IMR-90 (cell line): ENCODE results near the gene HIRA. TPM values are rescaled to one million over a fixed set of nuclear protein-coding genes. Genes with fewer than 3 reads are reported as not detected.

Experiments used
- ATAC-seq: fragments of 200-7000 bp; cut with Tn5 transposase; 2 replicates; pipeline ENCODE4 v1.9.1; 2020; ENCODE audit warnings: low read depth, mild to moderate bottlenecking, moderate library complexity
- BruUV-seq: library from RNA; stranded (reverse); fragments of 400-500 nt; replicated peaks from 2 replicates; lab custom pipeline; 2021; lab: Mats Ljungman, UMichigan
- CTCF ChIA-PET: fragments of 300-600 bp; formaldehyde crosslinking; extraction: SDS; loops from one replicate; lab custom pipeline; 2021; ENCODE audit warnings: antibody characterized with exemption; lab: Yijun Ruan, JAX
- POLR2A ChIA-PET: fragments of 300-600 bp; sonication (Branson Sonifier 250); formaldehyde crosslinking; loops from one replicate; lab custom pipeline; 2022; ENCODE audit warnings: antibody characterized with exemption; ENCODE audit not compliant: unreplicated experiment; lab: Charles Lee
- DNase-seq: peaks from one replicate; pipeline ENCODE4 v3.0.0; 2013
- H2AFZ ChIP-seq: replicated peaks from 2 replicates; pipeline ENCODE3; 2013; ENCODE audit warnings: low read length, mild to moderate bottlenecking; ENCODE audit not compliant: poor library complexity
- H2AK5ac ChIP-seq: 2 replicates; pipeline ENCODE4 v1.6.1; 2013; ENCODE audit warnings: low read depth, low read length, inconsistent platforms
- H2AK9ac ChIP-seq: replicated peaks from 2 replicates; pipeline ENCODE3; 2013; ENCODE audit warnings: mild to moderate bottlenecking, low read depth, low read length, moderate library complexity; ENCODE audit not compliant: poor library complexity
- H2BK120ac ChIP-seq: 2 replicates; pipeline ENCODE4 v1.6.1; 2013; ENCODE audit warnings: low read depth, low read length, inconsistent platforms
- H2BK15ac ChIP-seq: 3 replicates; pipeline ENCODE4 v1.6.1; 2013; ENCODE audit warnings: low read depth, low read length, inconsistent platforms
- H2BK20ac ChIP-seq: 2 replicates; pipeline ENCODE4 v1.6.1; 2013; ENCODE audit warnings: low read depth, mild to moderate bottlenecking, inconsistent platforms, low read length, moderate library complexity
- H2BK5ac ChIP-seq: 2 replicates; pipeline ENCODE4 v1.6.1; 2013; ENCODE audit warnings: mild to moderate bottlenecking, low read depth, low read length, inconsistent platforms; ENCODE audit not compliant: poor library complexity, severe bottlenecking
- H3K14ac ChIP-seq: replicated peaks from 2 replicates; pipeline ENCODE4 v1.6.1; 2013; ENCODE audit warnings: low read depth, low read length, inconsistent platforms
- H3K18ac ChIP-seq: 2 replicates; pipeline ENCODE4 v1.6.1; 2013; ENCODE audit warnings: low read depth, low read length, control low read depth
- H3K23ac ChIP-seq: 2 replicates; pipeline ENCODE4 v1.6.1; 2013; ENCODE audit warnings: low read depth, low read length, inconsistent platforms
- H3K27ac ChIP-seq: 2 replicates; pipeline ENCODE4 v1.5.1; 2013; ENCODE audit warnings: mild to moderate bottlenecking, control low read depth, low read length; ENCODE audit not compliant: insufficient read depth
- H3K27me3 ChIP-seq: 2 replicates; pipeline ENCODE4 v1.6.1; 2013; ENCODE audit warnings: low read length; ENCODE audit not compliant: control insufficient read depth, insufficient read depth
- H3K36me3 ChIP-seq: 2 replicates; pipeline ENCODE4 v1.6.1; 2013; ENCODE audit warnings: low read length, mixed read lengths; ENCODE audit not compliant: control insufficient read depth, insufficient read depth
- H3K4ac ChIP-seq: 2 replicates; pipeline ENCODE4 v1.6.1; 2013; ENCODE audit warnings: low read depth, low read length, inconsistent platforms
- H3K4me1 ChIP-seq: 2 replicates; pipeline ENCODE4 v1.6.1; 2013; ENCODE audit warnings: low read length, mixed read lengths; ENCODE audit not compliant: control insufficient read depth, insufficient read depth
- H3K4me2 ChIP-seq: 2 replicates; pipeline ENCODE4 v1.6.1; 2013; ENCODE audit warnings: low read depth, mild to moderate bottlenecking, control low read depth, low read length, moderate library complexity
- H3K4me3 ChIP-seq: 2 replicates; pipeline ENCODE4 v1.5.1; 2013; ENCODE audit warnings: low read depth, mild to moderate bottlenecking, control low read depth, low read length, moderate library complexity; ENCODE audit not compliant: insufficient read depth
- H3K56ac ChIP-seq: 2 replicates; pipeline ENCODE4 v1.6.1; 2013; ENCODE audit warnings: low read length, inconsistent platforms; ENCODE audit not compliant: insufficient read depth; ENCODE audit errors: extremely low read depth
- H3K79me1 ChIP-seq, 2 experiments: 2 replicates each; pipeline ENCODE4 v1.6.1; 2013; ENCODE audit warnings: low read length in 2 of 2, inconsistent platforms in 1 of 2, low read depth in 1 of 2
- H3K9ac ChIP-seq: 2 replicates; pipeline ENCODE4 v1.6.1; 2013; ENCODE audit warnings: low read depth, low read length, control low read depth
- H3K9me1 ChIP-seq: 2 replicates; pipeline ENCODE4 v1.6.1; 2013; ENCODE audit warnings: low read length, inconsistent platforms; ENCODE audit not compliant: insufficient read depth
- H3K9me3 ChIP-seq: 2 replicates; pipeline ENCODE4 v1.6.1; 2013; ENCODE audit warnings: low read length; ENCODE audit not compliant: control insufficient read depth, insufficient read depth
- H4K20me1 ChIP-seq: 2 replicates; pipeline ENCODE4 v1.6.1; 2013; ENCODE audit warnings: low read length, inconsistent platforms; ENCODE audit not compliant: insufficient read depth
- H4K5ac ChIP-seq: 2 replicates; pipeline ENCODE4 v1.6.1; 2013; ENCODE audit warnings: mild to moderate bottlenecking, low read depth, low read length, control low read depth
- H4K8ac ChIP-seq, 2 experiments: 2 replicates each; pipeline ENCODE4 v1.6.1; 2013; ENCODE audit warnings: low read depth in 2 of 2, low read length in 2 of 2, control low read depth in 1 of 2, inconsistent platforms in 1 of 2
- H4K91ac ChIP-seq: 2 replicates; pipeline ENCODE4 v1.6.1; 2013; ENCODE audit warnings: low read depth, low read length, inconsistent platforms; ENCODE audit not compliant: insufficient read depth
- CEBPB ChIP-seq: IDR thresholded peaks from 2 replicates; pipeline ENCODE4 v1.6.1; 2012; ENCODE audit warnings: low read depth, low read length, improper control_type of control experiment
- CHD1 ChIP-seq: IDR thresholded peaks from 2 replicates; pipeline ENCODE4 v1.6.1; 2012; ENCODE audit warnings: low read depth, low read length, improper control_type of control experiment
- POLR2A ChIP-seq: IDR thresholded peaks from 2 replicates; pipeline ENCODE4 v1.6.1; 2012; ENCODE audit warnings: mild to moderate bottlenecking, low read depth, low read length
- RCOR1 ChIP-seq: IDR thresholded peaks from 2 replicates; pipeline ENCODE4 v1.6.1; 2012; ENCODE audit warnings: mild to moderate bottlenecking, low read length, improper control_type of control experiment; ENCODE audit not compliant: insufficient replicate concordance
- SMC3 ChIP-seq: fragments of 150-350 bp; IDR thresholded peaks from 2 replicates; pipeline ENCODE4 v1.6.1; 2016; ENCODE audit warnings: low read depth, mild to moderate bottlenecking, antibody characterized with exemption, low read length, moderate library complexity
- USF2 ChIP-seq: fragments of 150-350 bp; IDR thresholded peaks from 2 replicates; pipeline ENCODE4 v1.6.1; 2017; ENCODE audit warnings: mild to moderate bottlenecking, antibody characterized with exemption, low read length, low read depth
- WGBS, 2 experiments: methylation state at CpG; one replicate each; pipeline versions ENCODE4 v1.1.5 to v1.1.7; 2013; ENCODE audit warnings: missing lambda C conversion rate in 2 of 2; ENCODE audit not compliant: insufficient read length in 1 of 2; ENCODE audit errors: extremely low coverage in 2 of 2; 5-methylcytosine and 5-hydroxymethylcytosine counted together
- dilution Hi-C: fragments of 300-500 bp; cut with HindIII; formaldehyde crosslinking; loops from one replicate; pipeline ENCODE4 v1.14.3; 2018; ENCODE audit warnings: low sequenced_read_pairs; ENCODE audit not compliant: unreplicated experiment
- in situ Hi-C: fragments of 300-500 bp; cut with MboI; formaldehyde crosslinking; loops from 3 replicates; pipeline ENCODE4 v1.14.3; 2019; ENCODE audit warnings: low sequenced_read_pairs, inconsistent platforms, mixed read lengths
- intact Hi-C: fragments of 100-400 bp; cut with micrococcal nuclease; formaldehyde crosslinking; loops from 2 replicates; pipeline ENCODE4 v1.10.0; 2022
- polyA plus RNA-seq, 3 experiments: library from polyadenylated mRNA; depleted of rRNA; stranded (reverse); fragments of >200 nt; gene quantifications; 2 replicates each; pipeline ENCODE4 v1.2.3, GENCODE V29; 2012; ENCODE audit warnings: low replicate concordance in 1 of 3
- total RNA-seq: library from RNA; depleted of rRNA; stranded (reverse); fragments of >200 nt; gene quantifications from 2 replicates; pipeline ENCODE4 v1.2.3, GENCODE V29; 2012
- TF ChIP-seq, protein P1 (sequence below): fragments of 150-350 bp; IDR thresholded peaks from 2 replicates; pipeline ENCODE4 v1.6.1; 2016; ENCODE audit warnings: low read depth, mild to moderate bottlenecking, low read length, moderate library complexity, borderline replicate concordance

The HIRA gene
- total and polyA plus RNA-seq, 2 of the 4 experiments (the other 2 are of a cell fraction): 14.5 to 24.2 TPM

GRCh38 chr22:19387038-19387437 is 44.5 kb downstream of the HIRA start:
- Histone ChIP-seq H3K9me1 (peaks cover 4% of the 10 kb centered on the region), H3K4me1 (no peaks in the 10 kb centered on the region), H4K91ac (no peak overlapping the region), H3K27ac (no peak overlapping the region), H3K79me1 (no peaks in the 10 kb centered on the region), H3K18ac (no peak overlapping the region), H2AK5ac (no peak overlapping the region), H3K14ac (no peak overlapping the region), H2AFZ (no peak overlapping the region), H4K8ac (no peak overlapping the region), H3K9ac (no peak overlapping the region), H4K5ac (no peak overlapping the region), H2BK120ac (no peak overlapping the region), H3K4me2 (no peak overlapping the region), H4K20me1 (no peaks in the 10 kb centered on the region), H3K4ac (no peak overlapping the region), H2BK15ac (no peak overlapping the region), H2BK20ac (no peak overlapping the region), H3K27me3 (no peaks in the 10 kb centered on the region), H3K36me3 (peaks cover 67% of the 10 kb centered on the region), H3K23ac (no peak overlapping the region), H3K9me3 (no peaks in the 10 kb centered on the region), H3K4me3 (no peak overlapping the region), H2AK9ac (no peak overlapping the region), H2BK5ac (no peak overlapping the region), H3K56ac (no peak overlapping the region)
- dilution Hi-C loops (no loop called here), in situ Hi-C loops (loop anchor here (10.0 kb wide), 1 partner anchor 58 kb away; the partner anchor contains the start of gene C22orf39), intact Hi-C loops (no loop called here)
- ATAC-seq (no peak), DNase-seq (no peak)
- TF ChIP-seq CEBPB: no peak
- no peak for TF ChIP-seq CHD1
- TF ChIP-seq SMC3: no peak
- TF ChIP-seq USF2: no peak
- no peak for TF ChIP-seq POLR2A
- TF ChIP-seq RCOR1: no peak
- TF ChIP-seq, protein P1, sequence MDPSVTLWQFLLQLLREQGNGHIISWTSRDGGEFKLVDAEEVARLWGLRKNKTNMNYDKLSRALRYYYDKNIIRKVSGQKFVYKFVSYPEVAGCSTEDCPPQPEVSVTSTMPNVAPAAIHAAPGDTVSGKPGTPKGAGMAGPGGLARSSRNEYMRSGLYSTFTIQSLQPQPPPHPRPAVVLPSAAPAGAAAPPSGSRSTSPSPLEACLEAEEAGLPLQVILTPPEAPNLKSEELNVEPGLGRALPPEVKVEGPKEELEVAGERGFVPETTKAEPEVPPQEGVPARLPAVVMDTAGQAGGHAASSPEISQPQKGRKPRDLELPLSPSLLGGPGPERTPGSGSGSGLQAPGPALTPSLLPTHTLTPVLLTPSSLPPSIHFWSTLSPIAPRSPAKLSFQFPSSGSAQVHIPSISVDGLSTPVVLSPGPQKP: no peak
- POLR2A ChIA-PET: no interaction called here
- no CpG with 5 or more reads among the region's 2 CpGs for WGBS, 2 experiments
- CTCF ChIA-PET: no interaction called here
- no TSS peak for BruUV-seq
